SJSA1 (cell line): ENCODE results near the gene CRTC3. TPM values are rescaled to one million over a fixed set of nuclear protein-coding genes. Genes with fewer than 3 reads are reported as not detected.
"Not testable (repeated sequence)": the region's sequence is repeated elsewhere in the genome, so short reads cannot be mapped to it uniquely, and the experiment has no call there.

Experiments
- DNase-seq, 2 experiments: peaks; one replicate each; pipeline ENCODE4 v3.0.0-alpha.2; 2015 to 2020; ENCODE audit warnings: low spot score in 2 of 2, low read depth in 1 of 2
- H3K27ac ChIP-seq: fragments of 250-450 bp; sonication (Bioruptor Pico); 2 replicates; pipeline ENCODE4 v1.5.1; 2020; ENCODE audit warnings: mild to moderate bottlenecking, moderate library complexity
- H3K27me3 ChIP-seq: fragments of 250-450 bp; sonication (Bioruptor Pico); replicated peaks from 2 replicates; pipeline ENCODE4 v1.5.1; 2020; ENCODE audit warnings: mild to moderate bottlenecking, moderate library complexity
- H3K36me3 ChIP-seq: fragments of 250-450 bp; sonication (Bioruptor Pico); 2 replicates; pipeline ENCODE4 v1.5.1; 2020; ENCODE audit warnings: mild to moderate bottlenecking
- H3K4me1 ChIP-seq: fragments of 250-450 bp; sonication (Bioruptor Pico); replicated peaks from 2 replicates; pipeline ENCODE4 v1.6.1; 2021; ENCODE audit warnings: mild to moderate bottlenecking
- H3K4me3 ChIP-seq: fragments of 250-450 bp; sonication (Bioruptor Pico); 2 replicates; pipeline ENCODE4 v1.5.1; 2020; ENCODE audit warnings: mild to moderate bottlenecking
- H3K9me3 ChIP-seq: fragments of 250-450 bp; sonication (Bioruptor Pico); replicated peaks from 2 replicates; pipeline ENCODE4 v1.5.1; 2020; ENCODE audit warnings: mild to moderate bottlenecking
- total RNA-seq: library from RNA; depleted of rRNA; stranded (reverse); fragments of >200 nt; shearing (Covaris generic); gene quantifications from 2 replicates; pipeline ENCODE4 v1.2.3, GENCODE V29; 2014

The CRTC3 gene
- total RNA-seq, 1 experiment from 2014 or later, result 16.5 TPM

- Histone ChIP-seq H3K27me3 (no peaks in the 10 kb centered on the region), H3K4me3 (no peak overlapping the region), H3K36me3 (peaks cover 4% of the 10 kb centered on the region; the same call in 1 of the 2 replicates), H3K4me1 (peaks cover 38% of the 10 kb centered on the region), H3K9me3 (no peaks in the 10 kb centered on the region), H3K27ac (peak overlapping the region; percentile 83)
- DNase-seq, result no peak
Measured at GRCh38 chr15:90650956-90651689, 121.4 kb downstream of the CRTC3 start.

- DNase-seq, result peak in 1 of 2 experiments; percentile 27
- H3K27ac ChIP-seq, result peak overlapping the region; percentile 60
- H3K4me1 ChIP-seq, result peaks cover 31% of the 10 kb centered on the region
- no peaks in the 10 kb centered on the region for H3K27me3 ChIP-seq
- H3K9me3 ChIP-seq, result no peaks in the 10 kb centered on the region
- H3K4me3 ChIP-seq, result no peak overlapping the region
- H3K36me3 ChIP-seq, result peaks cover 4% of the 10 kb centered on the region; the same call in 1 of the 2 replicates
Measured at GRCh38 chr15:90654233-90655136, 124.8 kb downstream of the CRTC3 start.

GRCh38 chr15:90657520-90658172 is 127.9 kb downstream of the CRTC3 start:
- H3K27me3 ChIP-seq, H3K36me3 ChIP-seq, H3K27ac ChIP-seq, H3K9me3 ChIP-seq, H3K4me3 ChIP-seq: not testable (repeated sequence)
- H3K4me1 ChIP-seq, result peaks cover 41% of the 10 kb centered on the region
- peak in 1 of 2 experiments; percentile 28 for DNase-seq

GRCh38 chr15:90659481-90659880 is 129.8 kb downstream of the CRTC3 start:
- no peak for DNase-seq
- no peaks in the 10 kb centered on the region for H3K27me3 ChIP-seq
- H3K4me3 ChIP-seq, result no peak overlapping the region
- no peaks in the 10 kb centered on the region for H3K9me3 ChIP-seq
- H3K4me1 ChIP-seq, result peaks cover 42% of the 10 kb centered on the region
- H3K27ac ChIP-seq, result no peak overlapping the region
- H3K36me3 ChIP-seq, result peaks cover 4% of the 10 kb centered on the region

GRCh38 chr15:90660195-90660998 is 130.7 kb downstream of the CRTC3 start:
- Histone ChIP-seq H3K36me3 (no peaks in the 10 kb centered on the region; the same call in 1 of the 2 replicates), H3K27ac (no peak overlapping the region), H3K27me3 (no peaks in the 10 kb centered on the region), H3K4me3 (no peak overlapping the region), H3K4me1 (peaks cover 40% of the 10 kb centered on the region), H3K9me3 (no peaks in the 10 kb centered on the region)
- DNase-seq, result peak; percentile 58 to 79

GRCh38 chr15:90660999-90661330 is 131.2 kb downstream of the CRTC3 start:
- H3K27ac ChIP-seq, H3K4me3 ChIP-seq: not testable (repeated sequence)

GRCh38 chr15:90664081-90664461 is 134.3 kb downstream of the CRTC3 start:
- not testable (repeated sequence) for H3K27ac ChIP-seq, DNase-seq, H3K4me3 ChIP-seq, H3K27me3 ChIP-seq, H3K36me3 ChIP-seq, H3K9me3 ChIP-seq
- peaks cover 53% of the 10 kb centered on the region for H3K4me1 ChIP-seq

More at GRCh38 chr15:90660999-90661330, 131.2 kb downstream of the CRTC3 start:
- H3K27me3 ChIP-seq, H3K36me3 ChIP-seq, H3K9me3 ChIP-seq, DNase-seq: not testable (repeated sequence)
- H3K4me1 ChIP-seq, result peaks cover 46% of the 10 kb centered on the region

GRCh38 chr15:90664650-90665287 is 135.0 kb downstream of the CRTC3 start:
- peak overlapping the region; percentile 95 for H3K27ac ChIP-seq
- no peaks in the 10 kb centered on the region; the same call in 1 of the 2 replicates for H3K36me3 ChIP-seq
- no peaks in the 10 kb centered on the region for H3K27me3 ChIP-seq
- peaks cover 52% of the 10 kb centered on the region for H3K4me1 ChIP-seq
- DNase-seq, result peak; percentile 67 to 75
- no peaks in the 10 kb centered on the region for H3K9me3 ChIP-seq
- peak overlapping the region; percentile 71 for H3K4me3 ChIP-seq

- H3K9me3 ChIP-seq, result no peaks in the 10 kb centered on the region
- peak; percentile 86 to 87 for DNase-seq
Measured at GRCh38 chr15:90665288-90666134, 135.8 kb downstream of the CRTC3 start.

GRCh38 chr15:90666135-90666909 is 136.6 kb downstream of the CRTC3 start:
- H3K4me1 ChIP-seq, result peaks cover 36% of the 10 kb centered on the region
- no peaks in the 10 kb centered on the region for H3K27me3 ChIP-seq
- peak overlapping the region; percentile 95 for H3K27ac ChIP-seq
- peak overlapping the region; percentile 71 for H3K4me3 ChIP-seq
- H3K36me3 ChIP-seq, result no peaks in the 10 kb centered on the region; the same call in 1 of the 2 replicates
- H3K9me3 ChIP-seq, result no peaks in the 10 kb centered on the region
- DNase-seq, result no peak

More at GRCh38 chr15:90665288-90666134, 135.8 kb downstream of the CRTC3 start:
- peaks cover 45% of the 10 kb centered on the region for H3K4me1 ChIP-seq
- peak overlapping the region; percentile 95 for H3K27ac ChIP-seq
- H3K36me3 ChIP-seq, result no peaks in the 10 kb centered on the region; the same call in 1 of the 2 replicates
- no peaks in the 10 kb centered on the region for H3K27me3 ChIP-seq
- peak overlapping the region; percentile 71 for H3K4me3 ChIP-seq

- Histone ChIP-seq H3K4me1 (peaks cover 29% of the 10 kb centered on the region), H3K9me3 (no peaks in the 10 kb centered on the region), H3K27me3 (no peaks in the 10 kb centered on the region), H3K27ac (no peak overlapping the region), H3K36me3 (no peaks in the 10 kb centered on the region; the same call in 1 of the 2 replicates), H3K4me3 (no peak overlapping the region)
- DNase-seq, result no peak
Measured at GRCh38 chr15:90667073-90667754, 137.5 kb downstream of the CRTC3 start.
